Measurements from ENCODE around the gene ITGAX.
"Not testable (repeated sequence)": the region's sequence is repeated elsewhere in the genome, so short reads cannot be mapped to it uniquely, and the experiment has no call there.

The ITGAX gene

GRCh38 chr16:31413381-31413780 lies 58.4 kb downstream of the ITGAX start:
- H3K4me3 ChIP-seq (ENCODE audit: control insufficient read depth, low read depth, low read length) = no peak overlapping the region
- no peak for TF ChIP-seq CTCF (IDR thresholded peaks at IDR 0.05; ENCODE audit: control insufficient read depth, insufficient read depth, low read depth, low read length, missing control alignments)
- no peak for DNase-seq (ENCODE audit: low read depth)

GRCh38 chr16:31413943-31414342 lies 59.0 kb downstream of the ITGAX start:
- H3K4me3 ChIP-seq (ENCODE audit: control insufficient read depth, low read depth, low read length) = no peak overlapping the region
- DNase-seq (ENCODE audit: low read depth) = no peak
- TF ChIP-seq CTCF (IDR thresholded peaks at IDR 0.05; ENCODE audit: control insufficient read depth, insufficient read depth, low read depth, low read length, missing control alignments) = no peak

- no peak for DNase-seq (ENCODE audit: low read depth)
- H3K4me3 ChIP-seq (ENCODE audit: control insufficient read depth, low read depth, low read length) = no peak overlapping the region
- no peak for TF ChIP-seq CTCF (IDR thresholded peaks at IDR 0.05; ENCODE audit: control insufficient read depth, insufficient read depth, low read depth, low read length, missing control alignments)
Observed at GRCh38 chr16:31414706-31415105, 59.7 kb downstream of the ITGAX start.

- no peak for TF ChIP-seq CTCF (IDR thresholded peaks at IDR 0.05; ENCODE audit: control insufficient read depth, insufficient read depth, low read depth, low read length, missing control alignments)
- no peak for DNase-seq (ENCODE audit: low read depth)
- H3K4me3 ChIP-seq (ENCODE audit: control insufficient read depth, low read depth, low read length) = no peak overlapping the region
Observed at GRCh38 chr16:31416371-31416770, 61.4 kb downstream of the ITGAX start.

GRCh38 chr16:31417036-31417435 lies 62.1 kb downstream of the ITGAX start:
- not testable (repeated sequence) for H3K4me3 ChIP-seq (ENCODE audit: control insufficient read depth, low read depth, low read length); DNase-seq (ENCODE audit: low read depth)

- TF ChIP-seq CTCF (IDR thresholded peaks at IDR 0.05; ENCODE audit: control insufficient read depth, insufficient read depth, low read depth, low read length, missing control alignments) = no peak
Observed at GRCh38 chr16:31417916-31418315, 62.9 kb downstream of the ITGAX start.

GRCh38 chr16:31420037-31420436 lies 65.1 kb downstream of the ITGAX start:
- no peak for DNase-seq (ENCODE audit: low read depth)
- TF ChIP-seq CTCF (IDR thresholded peaks at IDR 0.05; ENCODE audit: control insufficient read depth, insufficient read depth, low read depth, low read length, missing control alignments) = no peak
- no peak overlapping the region for H3K4me3 ChIP-seq (ENCODE audit: control insufficient read depth, low read depth, low read length)

More at GRCh38 chr16:31417916-31418315, 62.9 kb downstream of the ITGAX start:
- H3K4me3 ChIP-seq (ENCODE audit: control insufficient read depth, low read depth, low read length) = no peak overlapping the region
- no peak for DNase-seq (ENCODE audit: low read depth)
